ENCODE data around the gene XNDC1N. TPM values are rescaled to one million over a fixed set of nuclear protein-coding genes. Genes with fewer than 3 reads are reported as not detected.
"Not testable (repeated sequence)": the region's sequence is repeated elsewhere in the genome, so short reads cannot be mapped to it uniquely, and the experiment has no call there.

Gene XNDC1N
- total and polyA plus RNA-seq, 9 of the 15 experiments (the other 6 are each of a cell fraction or from before 2014, with no cell fraction given), result 6.8 to 11.4 (median 9.7) TPM

- not testable (repeated sequence) for BruUV-seq (replicated peaks)
These were observed 39.9 kb downstream of the XNDC1N start for GRCh38 chr11:71888335-71889010.

GRCh38 chr11:71885806-71886205, 42.6 kb downstream of the XNDC1N start:
- CTCF ChIA-PET (ENCODE audit: low intra/inter-chr PET ratio); in situ Hi-C loops (cut with MboI); intact Hi-C loops (cut with micrococcal nuclease); BruUV-seq (replicated peaks); H3K9ac ChIP-seq (ENCODE audit: insufficient read depth in 1 of 2, low read depth in 2 of 2, low read length in 2 of 2); H3K9me3 ChIP-seq (replicated peaks; ENCODE audit: control insufficient read depth, insufficient read depth, low read depth, low read length); H3K4me1 ChIP-seq (replicated peaks in 1 of 2; ENCODE audit: control insufficient read depth in 2 of 2, insufficient read depth in 2 of 2, low read length in 2 of 2); DNase-seq (ENCODE audit: extremely low read depth in 1 of 4, low spot score in 3 of 4); H2AFZ ChIP-seq (ENCODE audit: low read depth, low read length); POLR2A ChIA-PET; H3K27me3 ChIP-seq (ENCODE audit: control insufficient read depth in 2 of 2, insufficient read depth in 2 of 2, low read length in 2 of 2); ATAC-seq; H3K79me2 ChIP-seq (ENCODE audit: control insufficient read depth, insufficient read depth, low read length); H3K27ac ChIP-seq (ENCODE audit: extremely low read depth, low read depth, low read length); H3K4me2 ChIP-seq (ENCODE audit: insufficient read depth, low read length); H4K20me1 ChIP-seq (replicated peaks; ENCODE audit: control insufficient read depth, insufficient read depth, low read length); H3K36me3 ChIP-seq (ENCODE audit: control insufficient read depth, insufficient read depth, low read length); FAIRE-seq; H3K9me1 ChIP-seq (ENCODE audit: control insufficient read depth, insufficient read depth, low read length); H3K4me3 ChIP-seq: not testable (repeated sequence)
- 79% methylated on average over 12 of the region's 12 CpGs for WGBS (ENCODE audit: insufficient coverage, low coverage, missing lambda C conversion rate)
- TF ChIP-seq USF1 (CRISPR knock-in tag; IDR thresholded peaks at IDR 0.05) (peak; percentile 37; the same call in 1 of the 2 replicates), ZBTB33 (CRISPR knock-in tag; IDR thresholded peaks at IDR 0.05) (peak; percentile 53; the same call in 1 of the 2 replicates), CUX1 (CRISPR knock-in tag; IDR thresholded peaks at IDR 0.05) (0 out of 2 replicates have a peak, but pooled peaks have one; percentile 44), DACH1 (IDR thresholded peaks at IDR 0.05; ENCODE audit: partially characterized antibody) (peak; percentile 93)

More at GRCh38 chr11:71888335-71889010, 39.9 kb downstream of the XNDC1N start:
- in situ Hi-C loops (cut with MboI); H3K4me2 ChIP-seq (ENCODE audit: insufficient read depth, low read length); H2AFZ ChIP-seq (ENCODE audit: low read depth, low read length); H3K27me3 ChIP-seq (ENCODE audit: control insufficient read depth in 2 of 2, insufficient read depth in 2 of 2, low read length in 2 of 2); H3K9me1 ChIP-seq (ENCODE audit: control insufficient read depth, insufficient read depth, low read length); DNase-seq (ENCODE audit: extremely low read depth in 1 of 4, low spot score in 3 of 4); H3K27ac ChIP-seq (ENCODE audit: extremely low read depth, low read depth, low read length); H3K9me3 ChIP-seq (replicated peaks; ENCODE audit: control insufficient read depth, insufficient read depth, low read depth, low read length); H3K4me1 ChIP-seq (replicated peaks in 1 of 2; ENCODE audit: control insufficient read depth in 2 of 2, insufficient read depth in 2 of 2, low read length in 2 of 2); POLR2A ChIA-PET; FAIRE-seq; H3K9ac ChIP-seq (ENCODE audit: insufficient read depth in 1 of 2, low read depth in 2 of 2, low read length in 2 of 2); H4K20me1 ChIP-seq (replicated peaks; ENCODE audit: control insufficient read depth, insufficient read depth, low read length); H3K4me3 ChIP-seq; ATAC-seq; H3K36me3 ChIP-seq (ENCODE audit: control insufficient read depth, insufficient read depth, low read length); intact Hi-C loops (cut with micrococcal nuclease); H3K79me2 ChIP-seq (ENCODE audit: control insufficient read depth, insufficient read depth, low read length); CTCF ChIA-PET (ENCODE audit: low intra/inter-chr PET ratio): not testable (repeated sequence)
- WGBS (ENCODE audit: insufficient coverage, low coverage, missing lambda C conversion rate), result 37% methylated on average over 13 of the region's 14 CpGs
